ENCODE data around the gene KLHL41. TPM values are rescaled to one million over a fixed set of nuclear protein-coding genes. Genes with fewer than 3 reads are reported as not detected.

KLHL41 gene
- total RNA-seq, 1 experiment from 2014 or later = 0.15 TPM

GRCh38 chr2:169491378-169491777 is 18.1 kb upstream of the KLHL41 start (continued):
- TF ChIP-seq REST (IDR thresholded peaks at IDR 0.05; ENCODE audit: low read depth) (no peak), EZH2phosphoT487 (IDR thresholded peaks at IDR 0.05; ENCODE audit: borderline replicate concordance) (no peak), CTCF (IDR thresholded peaks at IDR 0.05 in 2 of 3, conservative IDR thresholded peaks at IDR 0.05 in 1 of 3; ENCODE audit: borderline replicate concordance in 1 of 3, insufficient read depth in 1 of 3, low read depth in 2 of 3, low read length in 2 of 3) (no peak), EGR1 (IDR thresholded peaks at IDR 0.05; ENCODE audit: low read depth) (no peak)

GRCh38 chr2:169493360-169493759 is 16.1 kb upstream of the KLHL41 start:
- RAD21 ChIA-PET (ENCODE audit: low non-redundant PET in 1 of 2, low total read pairs in 2 of 2, uncharacterized antibody in 2 of 2, unreplicated experiment in 2 of 2) = no interaction called here
- Histone ChIP-seq H3K9ac (ENCODE audit: low read length) (no peak overlapping the region), H3K4me3 (replicated peaks in 1 of 2; ENCODE audit: low read depth in 1 of 2, low read length in 2 of 2) (no peak overlapping the region), H3K9me3 (ENCODE audit: control insufficient read depth in 1 of 2, insufficient read depth in 1 of 2, low read depth in 1 of 2, low read length in 2 of 2) (no peaks in the 10 kb centered on the region), H3K27ac (ENCODE audit: low read depth, low read length) (no peak overlapping the region), H3K4me2 (ENCODE audit: low read length) (no peak overlapping the region), H3K79me2 (ENCODE audit: insufficient read depth, low read length) (no peaks in the 10 kb centered on the region), H3K27me3 (ENCODE audit: insufficient read depth, low read length) (no peaks in the 10 kb centered on the region), H3K36me3 (ENCODE audit: control insufficient read depth in 1 of 2, insufficient read depth in 2 of 2, low read length in 2 of 2) (no peaks in the 10 kb centered on the region), H2AFZ (ENCODE audit: low read depth, low read length, poor library complexity, severe bottlenecking) (no peak overlapping the region), H4K20me1 (ENCODE audit: insufficient read depth) (no peaks in the 10 kb centered on the region), H3K4me1 (ENCODE audit: control insufficient read depth in 1 of 2, insufficient read depth in 2 of 2, low read length in 2 of 2) (no peaks in the 10 kb centered on the region), H3K9me2 (ENCODE audit: insufficient read depth) (no peaks in the 10 kb centered on the region)
- intact Hi-C loops (cut with micrococcal nuclease) = no loop called here
- no peak for DNase-seq (ENCODE audit: low read depth, low spot score)
- POLR2A ChIA-PET = no interaction called here
- ATAC-seq = no peak
- no peak for TF ChIP-seq POLR2A (IDR thresholded peaks at IDR 0.05; ENCODE audit: borderline replicate concordance, extremely low read depth, insufficient read depth, insufficient read length)
- no peak for TF ChIP-seq MAX (IDR thresholded peaks at IDR 0.05)
- BruUV-seq (replicated peaks) = no TSS peak
- CTCF ChIA-PET = no interaction called here

Data from HCT116 (cell line).